H9 (cell line): ENCODE results near the gene LRCH1. TPM values are rescaled to one million over a fixed set of nuclear protein-coding genes. Genes with fewer than 3 reads are reported as not detected.

Source experiments
- DNase-seq: peaks from one replicate; pipeline ENCODE4 v3.0.0-alpha.2; 2017
- H2AFZ ChIP-seq: one replicate; pipeline ENCODE4 v1.6.1; 2013; ENCODE audit warnings: mild to moderate bottlenecking, low read length, control low read depth, moderate library complexity
- H2AK5ac ChIP-seq: 2 replicates; pipeline ENCODE4 v1.6.1; 2013; ENCODE audit warnings: low read length, control low read depth, mixed read lengths; ENCODE audit not compliant: insufficient read length
- H2BK120ac ChIP-seq: one replicate; pipeline ENCODE4 v1.6.1; 2013; ENCODE audit warnings: low read depth, mild to moderate bottlenecking, low read length, control low read depth, inconsistent platforms; ENCODE audit not compliant: poor library complexity, severe bottlenecking
- H2BK12ac ChIP-seq: 2 replicates; pipeline ENCODE4 v1.6.1; 2013; ENCODE audit warnings: low read length, control low read depth, mixed read lengths, low read depth; ENCODE audit not compliant: insufficient read length
- H2BK15ac ChIP-seq: 2 replicates; pipeline ENCODE4 v1.6.1; 2013; ENCODE audit warnings: low read depth, low read length, control low read depth
- H2BK20ac ChIP-seq: one replicate; pipeline ENCODE4 v1.6.1; 2013; ENCODE audit warnings: low read depth, mild to moderate bottlenecking, low read length, control low read depth, inconsistent platforms; ENCODE audit not compliant: poor library complexity, severe bottlenecking
- H2BK5ac ChIP-seq: 2 replicates; pipeline ENCODE4 v1.6.1; 2013; ENCODE audit warnings: low read length, control low read depth, mixed read lengths; ENCODE audit not compliant: insufficient read length
- H3K14ac ChIP-seq: 2 replicates; pipeline ENCODE4 v1.6.1; 2013; ENCODE audit warnings: low read length, control low read depth; ENCODE audit not compliant: insufficient read depth
- H3K18ac ChIP-seq: 2 replicates; pipeline ENCODE4 v1.6.1; 2013; ENCODE audit warnings: low read depth, mild to moderate bottlenecking, mixed read lengths, low read length, control low read depth; ENCODE audit not compliant: insufficient read length
- H3K23ac ChIP-seq: 2 replicates; pipeline ENCODE4 v1.6.1; 2013; ENCODE audit warnings: low read length, control low read depth, mixed read lengths, low read depth; ENCODE audit not compliant: insufficient read length
- H3K23me2 ChIP-seq: 2 replicates; pipeline ENCODE4 v1.6.1; 2013; ENCODE audit warnings: low read depth, mild to moderate bottlenecking, mixed read lengths, low read length, control low read depth; ENCODE audit not compliant: insufficient read length, poor library complexity, severe bottlenecking
- H3K27ac ChIP-seq: 2 replicates; pipeline ENCODE4 v1.5.1; 2013; ENCODE audit warnings: low read length, control low read depth, mixed read lengths, low read depth; ENCODE audit not compliant: insufficient read length
- H3K27me3 ChIP-seq: 2 replicates; pipeline ENCODE4 v1.6.1; 2013; ENCODE audit warnings: low read length, control low read depth, inconsistent platforms; ENCODE audit not compliant: insufficient read depth
- H3K4ac ChIP-seq: 2 replicates; pipeline ENCODE4 v1.6.1; 2013; ENCODE audit warnings: low read depth, mild to moderate bottlenecking, control low read depth, inconsistent platforms, low read length, moderate library complexity
- H3K4me1 ChIP-seq: 2 replicates; pipeline ENCODE4 v1.6.1; 2013; ENCODE audit warnings: low read length, control low read depth, inconsistent platforms; ENCODE audit not compliant: insufficient read depth
- H3K4me2 ChIP-seq: 2 replicates; pipeline ENCODE4 v1.6.1; 2013; ENCODE audit warnings: low read length, control low read depth, mixed read lengths; ENCODE audit not compliant: insufficient read length, insufficient read depth
- H3K56ac ChIP-seq: 2 replicates; pipeline ENCODE4 v1.6.1; 2013; ENCODE audit warnings: low read depth, mild to moderate bottlenecking, mixed read lengths, low read length, control low read depth; ENCODE audit not compliant: insufficient read length
- H3K79me1 ChIP-seq: 2 replicates; pipeline ENCODE4 v1.6.1; 2013; ENCODE audit warnings: low read depth, mild to moderate bottlenecking, moderate library complexity, low read length, control low read depth, inconsistent platforms; ENCODE audit not compliant: insufficient read depth, poor library complexity, severe bottlenecking
- H3K79me2 ChIP-seq: 2 replicates; pipeline ENCODE4 v1.6.1; 2013; ENCODE audit warnings: low read length, control low read depth, inconsistent platforms; ENCODE audit not compliant: insufficient read depth
- H3K9ac ChIP-seq: 2 replicates; pipeline ENCODE4 v1.6.1; 2013; ENCODE audit warnings: low read length, control low read depth, mixed read lengths; ENCODE audit not compliant: insufficient read length; ENCODE audit errors: extremely low read depth
- H3K9me3 ChIP-seq: one replicate; pipeline ENCODE4 v1.6.1; 2013; ENCODE audit warnings: low read depth, low read length, inconsistent platforms; ENCODE audit not compliant: control insufficient read depth
- H3T11ph ChIP-seq: one replicate; pipeline ENCODE4 v1.6.1; 2013; ENCODE audit warnings: mild to moderate bottlenecking, low read length, control low read depth, inconsistent platforms
- H4K20me1 ChIP-seq: one replicate; pipeline ENCODE4 v1.6.1; 2013; ENCODE audit not compliant: control insufficient read depth, insufficient read length, insufficient read depth
- H4K5ac ChIP-seq: 2 replicates; pipeline ENCODE4 v1.6.1; 2013; ENCODE audit warnings: low read depth, mild to moderate bottlenecking, mixed read lengths, low read length, control low read depth; ENCODE audit not compliant: insufficient read length
- H4K8ac ChIP-seq: replicated peaks from 2 replicates; pipeline ENCODE4 v1.6.1; 2013; ENCODE audit warnings: low read length, control low read depth, mixed read lengths, low read depth; ENCODE audit not compliant: insufficient read length
- H4K91ac ChIP-seq: 2 replicates; pipeline ENCODE4 v1.6.1; 2013; ENCODE audit warnings: low read depth, mild to moderate bottlenecking, moderate library complexity, mixed read lengths, low read length, control low read depth; ENCODE audit not compliant: insufficient read length
- H3K27ac Mint-ChIP-seq, 3 experiments: 2 replicates in 2 of 3; 3 replicates in 1 of 3; pipeline ENCODE4 v1.8.0; 2020 to 2021; ENCODE audit warnings: mixed read lengths in 3 of 3, mild to moderate bottlenecking in 1 of 3, moderate library complexity in 1 of 3
- H3K27me3 Mint-ChIP-seq: 2 replicates; pipeline ENCODE4 v1.8.0; 2021; ENCODE audit warnings: low read depth, mild to moderate bottlenecking, moderate library complexity, mixed read lengths
- H3K36me3 Mint-ChIP-seq, 3 experiments: 2 replicates in 2 of 3; 3 replicates in 1 of 3; pipeline ENCODE4 v1.8.0; 2020 to 2021; ENCODE audit warnings: low read depth in 3 of 3, mixed read lengths in 3 of 3; ENCODE audit not compliant: insufficient read depth in 1 of 3
- H3K4me1 Mint-ChIP-seq, 2 experiments: 2 replicates each; pipeline ENCODE4 v1.8.0; 2020; ENCODE audit warnings: mixed read lengths in 2 of 2
- H3K4me3 Mint-ChIP-seq, 2 experiments: 2 replicates in 1 of 2; 3 replicates in 1 of 2; pipeline ENCODE4 v1.8.0; 2020 to 2021; ENCODE audit warnings: mild to moderate bottlenecking in 2 of 2, mixed read lengths in 2 of 2, moderate library complexity in 1 of 2
- H3K9me3 Mint-ChIP-seq, 2 experiments: 2 replicates in 1 of 2; 3 replicates in 1 of 2; pipeline ENCODE4 v1.8.0; 2020; ENCODE audit warnings: mild to moderate bottlenecking in 2 of 2, mixed read lengths in 2 of 2, moderate library complexity in 1 of 2
- whole genome bisulfite sequencing: extraction: QIAGEN DNeasy Blood & Tissue Kit; methylation state at CpG from one replicate; pipeline ENCODE4 v1.1.7; 2013; ENCODE audit warnings: missing lambda C conversion rate, low lambda C conversion rate, mixed read lengths; ENCODE audit not compliant: insufficient read length; ENCODE audit errors: extremely low coverage; 5-methylcytosine and 5-hydroxymethylcytosine counted together
- total RNA-seq: library from RNA; stranded (reverse); gene quantifications from 2 replicates; pipeline ENCODE4 v1.2.1, GENCODE V29; 2021
- TF ChIP-seq, protein P1 (sequence below): fragments of 200-600 bp; sonication (generic); conservative IDR thresholded peaks from 3 replicates; pipeline ENCODE4 v1.8.0; 2021; ENCODE audit warnings: antibody characterized with exemption, mild to moderate bottlenecking

LRCH1 gene
- total RNA-seq, 1 experiment from 2014 or later: 8.0 TPM

DNA sequence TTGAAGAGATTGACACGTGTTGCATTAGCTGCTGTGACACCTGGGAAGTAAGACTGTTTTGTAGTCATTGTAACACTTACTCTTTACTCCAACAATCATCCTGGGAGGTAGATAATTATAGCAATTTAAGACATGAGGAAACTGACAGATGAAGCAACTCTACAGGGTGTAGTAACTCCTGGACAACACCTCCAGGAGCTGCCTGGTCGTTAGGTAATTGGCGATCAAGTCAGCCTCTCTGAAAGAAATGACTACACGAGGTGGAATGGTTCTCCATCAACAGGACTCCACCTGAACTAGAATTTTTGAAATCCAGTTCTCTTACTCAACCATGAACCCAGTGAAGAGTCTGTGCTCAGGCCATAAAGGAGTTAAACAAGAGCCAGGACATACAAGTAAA is 43.0 kb upstream of the LRCH1 start:
- Histone ChIP-seq H3K9ac (no peak overlapping the region), H2BK20ac (no peak overlapping the region), H4K91ac (no peak overlapping the region), H3K18ac (no peak overlapping the region), H3K27ac (no peak overlapping the region), H2AFZ (no peak overlapping the region), H2BK120ac (no peak overlapping the region), H3K23ac (no peak overlapping the region), H3K27me3 (no peaks in the 10 kb centered on the region), H4K20me1 (no peaks in the 10 kb centered on the region), H2BK5ac (no peak overlapping the region), H3K14ac (no peak overlapping the region), H3K4me2 (no peak overlapping the region), H3K4ac (no peak overlapping the region), H2BK15ac (no peak overlapping the region), H3T11ph (no peak overlapping the region), H3K56ac (no peak overlapping the region), H2AK5ac (no peak overlapping the region), H3K9me3 (no peaks in the 10 kb centered on the region), H2BK12ac (no peak overlapping the region), H4K8ac (no peak overlapping the region), H3K4me1 (no peaks in the 10 kb centered on the region), H3K79me2 (no peaks in the 10 kb centered on the region), H3K23me2 (no peaks in the 10 kb centered on the region), H4K5ac (no peak overlapping the region), H3K79me1 (no peaks in the 10 kb centered on the region)
- Mint-ChIP-seq H3K27me3 (no peaks in the 10 kb centered on the region; the same call in 1 of the 2 replicates), H3K4me3 (no peak overlapping the region), H3K27ac (no peak overlapping the region), H3K9me3 (peaks cover 2 to 5% of the 10 kb centered on the region in 2 experiments; a peak in 4 of 5 replicates), H3K36me3 (no peaks in the 10 kb centered on the region; a peak in 1 of 7 replicates), H3K4me1 (no peaks in the 10 kb centered on the region)
- no CpG with 5 or more reads among the region's 4 CpGs for WGBS
- no peak for DNase-seq
- TF ChIP-seq, protein P1, sequence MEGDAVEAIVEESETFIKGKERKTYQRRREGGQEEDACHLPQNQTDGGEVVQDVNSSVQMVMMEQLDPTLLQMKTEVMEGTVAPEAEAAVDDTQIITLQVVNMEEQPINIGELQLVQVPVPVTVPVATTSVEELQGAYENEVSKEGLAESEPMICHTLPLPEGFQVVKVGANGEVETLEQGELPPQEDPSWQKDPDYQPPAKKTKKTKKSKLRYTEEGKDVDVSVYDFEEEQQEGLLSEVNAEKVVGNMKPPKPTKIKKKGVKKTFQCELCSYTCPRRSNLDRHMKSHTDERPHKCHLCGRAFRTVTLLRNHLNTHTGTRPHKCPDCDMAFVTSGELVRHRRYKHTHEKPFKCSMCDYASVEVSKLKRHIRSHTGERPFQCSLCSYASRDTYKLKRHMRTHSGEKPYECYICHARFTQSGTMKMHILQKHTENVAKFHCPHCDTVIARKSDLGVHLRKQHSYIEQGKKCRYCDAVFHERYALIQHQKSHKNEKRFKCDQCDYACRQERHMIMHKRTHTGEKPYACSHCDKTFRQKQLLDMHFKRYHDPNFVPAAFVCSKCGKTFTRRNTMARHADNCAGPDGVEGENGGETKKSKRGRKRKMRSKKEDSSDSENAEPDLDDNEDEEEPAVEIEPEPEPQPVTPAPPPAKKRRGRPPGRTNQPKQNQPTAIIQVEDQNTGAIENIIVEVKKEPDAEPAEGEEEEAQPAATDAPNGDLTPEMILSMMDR: no peak
